Prostate gland (tissue), 2 donors: ENCODE results near the gene TEP1.

Experiments
- CTCF ChIP-seq, 4 experiments: fragments of 200-600 bp in 2 of 4; fragments of 450-650 bp in 2 of 4; sonication (generic) in 2 of 4; IDR thresholded peaks; 1 replicate in 3 of 4; 2 replicates in 1 of 4; pipeline ENCODE4 v1.5.1; 2016 to 2019; ENCODE audit warnings: antibody characterized with exemption in 4 of 4, mild to moderate bottlenecking in 2 of 4, moderate library complexity in 2 of 4
- POLR2A ChIP-seq: fragments of 450-650 bp; IDR thresholded peaks from one replicate; pipeline ENCODE4 v1.6.1; 2016; ENCODE audit warnings: antibody characterized with exemption, mild to moderate bottlenecking
- POLR2AphosphoS5 ChIP-seq: sonication (generic); formaldehyde crosslinking; IDR thresholded peaks from one replicate; pipeline ENCODE4 v1.6.1; 2017; ENCODE audit warnings: antibody characterized with exemption

- TF ChIP-seq CTCF (IDR thresholded peaks at IDR 0.05) (no peak), POLR2AphosphoS5 (no peak), POLR2A (no peak)
Measured at GRCh38 chr14:20409226-20409625, 4.1 kb downstream of the TEP1 start.
